K562 (cell line): ENCODE measurements around the gene DTX4. TPM values are rescaled to one million over a fixed set of nuclear protein-coding genes. Genes with fewer than 3 reads are reported as not detected.

Source experiments
- AFF4 ChIP-seq: sonication (generic); formaldehyde crosslinking; IDR thresholded peaks from 2 replicates; pipeline ENCODE4 v1.8.0; 2023; ENCODE audit warnings: mild to moderate bottlenecking, missing genetic modification reagents
- E2F5 ChIP-seq: sonication (generic); formaldehyde crosslinking; IDR thresholded peaks from 2 replicates; pipeline ENCODE4 v1.8.0; 2022; ENCODE audit warnings: mild to moderate bottlenecking, missing genetic modification reagents
- HBP1 ChIP-seq: fragments of 450-650 bp; formaldehyde crosslinking; IDR thresholded peaks from 2 replicates; pipeline ENCODE4 v1.4.0; 2022; ENCODE audit warnings: missing genetic modification characterization
- HDAC2 ChIP-seq: fragments of 450-650 bp; IDR thresholded peaks from 2 replicates; pipeline ENCODE4 v1.6.1; 2016; ENCODE audit warnings: mild to moderate bottlenecking
- IRF2 ChIP-seq: sonication (generic); formaldehyde crosslinking; IDR thresholded peaks from 2 replicates; pipeline ENCODE4 v1.8.1; 2022; ENCODE audit warnings: mild to moderate bottlenecking, missing genetic modification reagents
- NCOA4 ChIP-seq: fragments of 450-650 bp; IDR thresholded peaks from 2 replicates; pipeline ENCODE4 v1.6.1; 2018; ENCODE audit warnings: mild to moderate bottlenecking; ENCODE audit not compliant: partially characterized antibody
- SMARCA4 ChIP-seq: fragments of 450-650 bp; IDR thresholded peaks from 2 replicates; pipeline ENCODE4 v1.6.1; 2016
- ZNF398 ChIP-seq: fragments of 250-450 bp; sonication (Bioruptor Pico); IDR thresholded peaks from 2 replicates; pipeline ENCODE4 v1.8.0; 2021; ENCODE audit warnings: moderate library complexity, mild to moderate bottlenecking, inconsistent platforms
- ZNF717 ChIP-seq: fragments of 250-450 bp; sonication (Bioruptor Pico); IDR thresholded peaks from 2 replicates; pipeline ENCODE4 v1.5.0; 2021
- ZNF77 ChIP-seq: fragments of 250-450 bp; sonication (Bioruptor Pico); IDR thresholded peaks from 2 replicates; pipeline ENCODE4 v1.5.0; 2020
- polyA plus RNA-seq, 8 experiments: library from polyadenylated mRNA; depleted of rRNA in 4 of 8; stranded (reverse) in 5 of 8; unstranded in 3 of 8; fragments of >200 nt; fragmentation: Nextera tagmentation in 2 of 8; fragmentation: Illumina TruSeq in 1 of 8; extraction: Ambion mirVana in 2 of 8; extraction: Trizol in 1 of 8; gene quantifications; 2 replicates each; pipeline versions ENCODE4 v1.2.1 to v1.2.3, GENCODE V29; 2011 to 2014; ENCODE audit warnings: inconsistent platforms in 1 of 8, missing spikeins in 1 of 8
- total RNA-seq, 7 experiments: library from RNA; depleted of rRNA in 6 of 7; stranded (reverse); fragments of >200 nt in 6 of 7; fragmentation: Illumina TruSeq in 2 of 7; extraction: Trizol in 2 of 7; gene quantifications; 2 replicates each; pipeline versions ENCODE4 v1.2.1 to v1.2.3, GENCODE V29; 2011 to 2021; ENCODE audit warnings: low replicate concordance in 1 of 7

The DTX4 gene
- total and polyA plus RNA-seq, 9 of the 15 experiments (the other 6 are each of a cell fraction or from before 2014, with no cell fraction given) = 0.03 to 0.47 (median 0.04) TPM; not detected in 4

- TF ChIP-seq HBP1 (CRISPR knock-in tag) = 0 out of 2 replicates have a peak, but pooled peaks have one; percentile 7
- TF ChIP-seq ZNF398 (CRISPR knock-in tag) = no peak
- no peak for TF ChIP-seq IRF2
- no peak for TF ChIP-seq NCOA4
- no peak for TF ChIP-seq AFF4 (CRISPR knock-in tag)
- TF ChIP-seq HDAC2 = 0 out of 2 replicates have a peak, but pooled peaks have one; percentile 66
- no peak for TF ChIP-seq ZNF717 (CRISPR knock-in tag)
- no peak for TF ChIP-seq ZNF77
- no peak for TF ChIP-seq E2F5 (CRISPR knock-in tag)
- peak; percentile 58; the same call in 1 of the 2 replicates for TF ChIP-seq SMARCA4
These were observed at the start of gene DTX4 (continued) for GRCh38 chr11:59171508-59172322.
